H1 (cell line): ENCODE results near the gene NHLRC2. TPM values are rescaled to one million over a fixed set of nuclear protein-coding genes. Genes with fewer than 3 reads are reported as not detected.

Experiments
- CTCF ChIA-PET: fragments of 300-600 bp; sonication (Branson Sonifier 250); formaldehyde crosslinking; loops from one replicate; lab custom pipeline; 2021; ENCODE audit not compliant: partially characterized antibody; lab: Charles Lee
- POLR2A ChIA-PET: fragments of 300-600 bp; sonication (Branson Sonifier 250); formaldehyde crosslinking; loops from one replicate; lab custom pipeline; 2021; ENCODE audit warnings: inconsistent platforms; ENCODE audit not compliant: partially characterized antibody; lab: Charles Lee
- DNase-seq, 2 experiments: peaks; one replicate each; pipeline versions ENCODE4 v3.0.0 to v3.0.0-alpha.2; 2010 to 2022; ENCODE audit warnings: low spot score in 2 of 2, low read depth in 1 of 2, mixed read lengths in 1 of 2
- FAIRE-seq: peaks from 2 replicates; lab custom pipeline; 2011; peaks lifted over from hg19 to GRCh38; lab: Jason Lieb, UNC
- H2AFZ ChIP-seq: 2 replicates; pipeline ENCODE4 v1.8.1; 2012; ENCODE audit warnings: low read length, inconsistent platforms
- H2AK5ac ChIP-seq: 2 replicates; pipeline ENCODE4 v1.6.1; 2013; ENCODE audit warnings: low read depth, low read length
- H2BK120ac ChIP-seq: replicated peaks from 2 replicates; pipeline ENCODE3; 2013; ENCODE audit warnings: low read depth, low read length, inconsistent platforms
- H2BK12ac ChIP-seq: 2 replicates; pipeline ENCODE4 v1.6.1; 2013; ENCODE audit warnings: low read depth, low read length
- H2BK15ac ChIP-seq: 2 replicates; pipeline ENCODE4 v1.6.1; 2013; ENCODE audit warnings: low read length
- H2BK20ac ChIP-seq: 2 replicates; pipeline ENCODE4 v1.6.1; 2013; ENCODE audit warnings: low read length
- H2BK5ac ChIP-seq: 2 replicates; pipeline ENCODE4 v1.6.1; 2013; ENCODE audit warnings: low read depth, low read length
- H3K14ac ChIP-seq: 2 replicates; pipeline ENCODE4 v1.6.1; 2013; ENCODE audit warnings: inconsistent platforms; ENCODE audit not compliant: insufficient read length
- H3K18ac ChIP-seq: 2 replicates; pipeline ENCODE4 v1.6.1; 2013; ENCODE audit warnings: low read length; ENCODE audit errors: extremely low read depth
- H3K23ac ChIP-seq: 2 replicates; pipeline ENCODE4 v1.6.1; 2013; ENCODE audit warnings: inconsistent platforms; ENCODE audit not compliant: insufficient read length
- H3K23me2 ChIP-seq: 2 replicates; pipeline ENCODE4 v1.6.1; 2013; ENCODE audit warnings: low read depth, low read length
- H3K27ac ChIP-seq: 2 replicates; pipeline ENCODE4 v1.6.1; 2011; ENCODE audit warnings: low read depth, low read length, inconsistent platforms
- H3K27me3 ChIP-seq, 4 experiments: replicated peaks in 1 of 4; 1 replicate in 1 of 4; 2 replicates in 3 of 4; pipeline versions ENCODE4 v1.6.1 to v1.8.1; 2011 to 2013; ENCODE audit warnings: low read length in 3 of 4, mild to moderate bottlenecking in 3 of 4, inconsistent platforms in 2 of 4, mixed read lengths in 2 of 4, moderate library complexity in 1 of 4; ENCODE audit not compliant: control insufficient read depth in 3 of 4, insufficient read depth in 3 of 4; ENCODE audit errors: extremely low read depth in 1 of 4
- H3K36me3 ChIP-seq, 4 experiments: 2 replicates each; pipeline versions ENCODE4 v1.6.1 to v1.8.1; 2011 to 2013; ENCODE audit warnings: mild to moderate bottlenecking in 4 of 4, low read length in 3 of 4, moderate library complexity in 2 of 4, control low read depth in 1 of 4, inconsistent platforms in 1 of 4; ENCODE audit not compliant: insufficient read depth in 4 of 4, control insufficient read depth in 2 of 4
- H3K4ac ChIP-seq: replicated peaks from 2 replicates; pipeline ENCODE3; 2013; ENCODE audit warnings: low read length, low read depth, mixed read lengths, inconsistent platforms; ENCODE audit not compliant: insufficient read length
- H3K4me1 ChIP-seq, 4 experiments: replicated peaks in 1 of 4; 1 replicate in 1 of 4; 2 replicates in 3 of 4; pipeline versions ENCODE4 v1.6.1 to v1.8.1; 2011 to 2013; ENCODE audit warnings: low read length in 3 of 4, inconsistent platforms in 2 of 4, mixed read lengths in 1 of 4; ENCODE audit not compliant: insufficient read depth in 4 of 4, control insufficient read depth in 3 of 4
- H3K4me2 ChIP-seq, 2 experiments: 2 replicates each; pipeline versions ENCODE4 v1.6.1 to v1.8.1; 2011 to 2013; ENCODE audit warnings: low read depth in 2 of 2, low read length in 2 of 2, control low read depth in 1 of 2, inconsistent platforms in 1 of 2, mild to moderate bottlenecking in 1 of 2; ENCODE audit not compliant: insufficient read depth in 1 of 2
- H3K4me3 ChIP-seq, 4 experiments: fragments of 200-600, 300-600 bp in 1 of 4; sonication (generic), shearing (Covaris generic), sonication (Bioruptor Twin) in 1 of 4; 2 replicates each; pipeline versions ENCODE4 v1.5.1 to v1.8.1; 2011 to 2016; ENCODE audit warnings: low read length in 4 of 4, low read depth in 3 of 4, control low read depth in 2 of 4, inconsistent platforms in 2 of 4, mild to moderate bottlenecking in 2 of 4, mixed read lengths in 1 of 4, moderate library complexity in 1 of 4; ENCODE audit not compliant: insufficient read depth in 2 of 4; ENCODE audit errors: extremely low read depth in 1 of 4
- H3K56ac ChIP-seq: replicated peaks from 2 replicates; pipeline ENCODE3; 2013; ENCODE audit warnings: low read depth, mild to moderate bottlenecking, mixed read lengths, low read length, inconsistent platforms; ENCODE audit not compliant: insufficient read length
- H3K79me1 ChIP-seq: 2 replicates; pipeline ENCODE4 v1.6.1; 2013; ENCODE audit warnings: low read depth, low read length, control low read depth
- H3K79me2 ChIP-seq, 2 experiments: 2 replicates each; pipeline versions ENCODE4 v1.6.1 to v1.8.1; 2012 to 2013; ENCODE audit warnings: low read length in 2 of 2, mild to moderate bottlenecking in 2 of 2, inconsistent platforms in 1 of 2; ENCODE audit not compliant: insufficient read depth in 2 of 2, control insufficient read depth in 1 of 2
- H3K9ac ChIP-seq, 4 experiments: replicated peaks in 1 of 4; 1 replicate in 1 of 4; 2 replicates in 3 of 4; pipeline versions ENCODE4 v1.6.1 to v1.8.1; 2011 to 2013; ENCODE audit warnings: low read depth in 3 of 4, low read length in 3 of 4, control low read depth in 2 of 4, mild to moderate bottlenecking in 2 of 4, moderate library complexity in 2 of 4, inconsistent platforms in 1 of 4; ENCODE audit errors: extremely low read depth in 1 of 4
- H3K9me3 ChIP-seq, 2 experiments: 2 replicates each; pipeline versions ENCODE4 v1.6.1 to v1.8.1; 2012 to 2013; ENCODE audit warnings: mild to moderate bottlenecking in 2 of 2, moderate library complexity in 2 of 2, control low read depth in 1 of 2, inconsistent platforms in 1 of 2, low read depth in 1 of 2, low read length in 1 of 2, mixed read lengths in 1 of 2; ENCODE audit not compliant: insufficient read depth in 2 of 2
- H4K20me1 ChIP-seq, 2 experiments: replicated peaks in 1 of 2; 2 replicates each; pipeline versions ENCODE3 to v1.8.1; 2011 to 2013; ENCODE audit warnings: inconsistent platforms in 2 of 2, low read length in 2 of 2, mild to moderate bottlenecking in 1 of 2; ENCODE audit not compliant: insufficient read depth in 2 of 2, control insufficient read depth in 1 of 2
- H4K5ac ChIP-seq: 2 replicates; pipeline ENCODE4 v1.6.1; 2013; ENCODE audit warnings: low read length, low read depth, mixed read lengths, inconsistent platforms; ENCODE audit not compliant: insufficient read length
- H4K8ac ChIP-seq: 2 replicates; pipeline ENCODE4 v1.8.0; 2013; ENCODE audit warnings: mild to moderate bottlenecking, moderate library complexity, low read length, inconsistent platforms; ENCODE audit not compliant: insufficient read depth; ENCODE audit errors: extremely low read depth
- H4K91ac ChIP-seq: replicated peaks from 2 replicates; pipeline ENCODE3; 2013; ENCODE audit warnings: low read length, mixed read lengths, inconsistent platforms; ENCODE audit not compliant: insufficient read length
- ASH2L ChIP-seq: fragments of 200-600, 300-600 bp; sonication (generic); IDR thresholded peaks from one replicate; pipeline ENCODE4 v1.7.1; 2017; ENCODE audit warnings: low read length
- POLR2AphosphoS5 ChIP-seq: IDR thresholded peaks from 2 replicates; pipeline ENCODE4 v1.6.1; 2011; ENCODE audit warnings: low read depth, low read length
- WGBS, 2 experiments: shearing (Covaris generic) in 1 of 2; methylation state at CpG; one replicate each; pipeline versions ENCODE4 v1.1.6 to v1.1.7; 2013 to 2015; ENCODE audit warnings: low lambda C conversion rate in 2 of 2, mixed read lengths in 2 of 2, inconsistent platforms in 1 of 2, low coverage in 1 of 2, missing lambda C conversion rate in 1 of 2; ENCODE audit not compliant: insufficient replicate concordance in 2 of 2, insufficient coverage in 1 of 2, insufficient read length in 1 of 2; ENCODE audit errors: extremely low coverage in 1 of 2, missing lambda C conversion rate in 1 of 2; 5-methylcytosine and 5-hydroxymethylcytosine counted together
- polyA plus RNA-seq, 7 experiments: library from polyadenylated mRNA; depleted of rRNA in 3 of 7; stranded (reverse) in 5 of 7; unstranded in 2 of 7; fragments of >200 nt in 5 of 7; fragments of 200-250 nt in 2 of 7; gene quantifications; 1 replicate in 5 of 7; 2 replicates in 1 of 7; 4 replicates in 1 of 7; pipeline versions ENCODE4 v1.2.1 to v1.2.3, GENCODE V29; 2011 to 2013; ENCODE audit warnings: missing spikeins in 2 of 7, mixed read lengths in 2 of 7
- total RNA-seq: library from RNA; stranded (reverse); fragmentation: NEBNext Ultra II Directional; extraction: Animal tissue kit (Norgen Biotek cat#: 25700); gene quantifications from 2 replicates; pipeline ENCODE4 v1.2.1, GENCODE V29; 2021

The NHLRC2 gene
- total and polyA plus RNA-seq, 2 of the 8 experiments (the other 6 are each of a cell fraction or from before 2014, with no cell fraction given): 4.9 to 25.6 TPM

DNA sequence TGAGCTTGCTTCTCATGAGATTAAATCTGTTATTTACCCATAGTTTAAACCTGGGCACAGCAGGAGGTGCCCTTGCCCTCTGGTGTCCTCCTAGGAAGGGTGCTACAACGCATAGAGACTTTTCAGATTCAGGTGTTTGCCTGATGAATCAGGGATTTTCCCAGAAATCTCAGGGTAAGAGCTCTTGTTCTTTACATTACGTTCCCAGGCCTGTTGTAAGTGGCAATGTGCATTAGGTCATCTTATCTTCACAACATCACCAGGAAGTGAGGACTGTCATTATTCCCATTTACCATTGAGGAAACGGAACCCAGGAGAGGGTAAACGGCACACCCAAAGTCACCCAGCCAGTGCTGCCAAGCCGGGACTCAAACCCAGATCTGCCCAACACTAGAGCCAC is 73.0 kb downstream of the NHLRC2 start:
- no peak overlapping the region for H3K4me3 ChIP-seq
- H4K91ac ChIP-seq: no peak overlapping the region
- no peaks in the 10 kb centered on the region for H3K4me1 ChIP-seq
- no peak overlapping the region for H2BK5ac ChIP-seq
- H3K9ac ChIP-seq: no peak overlapping the region
- no peak overlapping the region for H3K14ac ChIP-seq
- FAIRE-seq (no peak), DNase-seq (no peak)
- 87% methylated on average over 5 of the region's 5 CpGs; no CpG with 5 or more reads in 1 of the 2 experiments for WGBS, 2 experiments
- H2BK12ac ChIP-seq: no peak overlapping the region
- no peaks in the 10 kb centered on the region for H3K27me3 ChIP-seq
- H3K18ac ChIP-seq: no peak overlapping the region
- H2BK120ac ChIP-seq: no peak overlapping the region
- no peak overlapping the region for H2BK15ac ChIP-seq
- H4K20me1 ChIP-seq: no peaks in the 10 kb centered on the region
- no peaks in the 10 kb centered on the region for H3K36me3 ChIP-seq
- H3K27ac ChIP-seq: no peak overlapping the region
- POLR2A ChIA-PET: no interaction called here
- H3K4me2 ChIP-seq: no peak overlapping the region
- no peak overlapping the region for H3K23ac ChIP-seq
- no peaks in the 10 kb centered on the region for H3K79me2 ChIP-seq
- CTCF ChIA-PET: no interaction called here
- no peak overlapping the region for H3K56ac ChIP-seq
- no peak overlapping the region for H3K4ac ChIP-seq
- H2BK20ac ChIP-seq: no peak overlapping the region
- no peaks in the 10 kb centered on the region for H3K9me3 ChIP-seq
- no peak overlapping the region for H2AK5ac ChIP-seq
- H4K5ac ChIP-seq: no peak overlapping the region
- H3K23me2 ChIP-seq: no peaks in the 10 kb centered on the region
- no peak overlapping the region for H4K8ac ChIP-seq
- no peak overlapping the region for H2AFZ ChIP-seq
- no peaks in the 10 kb centered on the region for H3K79me1 ChIP-seq
- TF ChIP-seq POLR2AphosphoS5 (no peak), ASH2L (no peak)
